CD4-positive, alpha-beta T cell treated with Interleukin-17A for 1 hour (primary cell): Measurements from ENCODE around the gene RPS2.

Experiments used
- DNase-seq: peaks from one replicate; pipeline ENCODE4 v3.0.0-alpha.2; 2020

The RPS2 gene

GRCh38 chr16:1917665-1918350 is 46.8 kb downstream of the RPS2 start:
- DNase-seq, result no peak

DNA sequence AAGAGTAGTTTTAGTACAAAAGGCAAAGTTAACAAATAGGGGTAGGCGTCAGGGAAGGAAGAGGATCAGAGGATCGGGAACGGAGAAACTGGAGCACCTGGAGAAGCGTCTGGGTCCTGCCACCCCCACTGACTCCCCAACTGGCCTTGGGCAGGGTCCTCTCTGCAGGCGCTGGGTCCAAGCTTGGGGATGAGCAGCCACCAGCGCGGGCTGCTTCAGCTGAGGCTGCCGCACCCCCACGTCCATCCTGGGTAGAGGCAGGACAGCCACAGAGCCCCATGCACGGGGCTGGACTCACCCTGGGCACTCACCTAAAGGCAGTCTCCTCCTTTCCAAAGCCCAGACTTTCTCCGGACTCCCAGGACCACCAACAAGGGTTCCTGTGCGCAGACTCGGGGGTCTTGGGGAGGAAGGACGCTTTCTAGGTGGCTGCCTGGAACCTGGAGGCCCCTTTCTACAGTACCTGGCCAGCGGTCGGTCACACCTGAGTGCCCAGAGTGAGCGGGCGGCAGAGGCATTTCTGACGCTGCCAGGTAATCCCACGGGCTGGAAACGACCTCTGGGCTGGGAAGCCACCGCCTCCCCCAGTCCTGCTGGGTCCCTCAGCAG is 47.5 kb downstream of the RPS2 start:
- DNase-seq, result no peak

- DNase-seq, result no peak
Observed at GRCh38 chr16:1916640-1916990, 48.0 kb downstream of the RPS2 start.

GRCh38 chr16:1915732-1916639 is 48.6 kb downstream of the RPS2 start:
- DNase-seq, result no peak

DNA sequence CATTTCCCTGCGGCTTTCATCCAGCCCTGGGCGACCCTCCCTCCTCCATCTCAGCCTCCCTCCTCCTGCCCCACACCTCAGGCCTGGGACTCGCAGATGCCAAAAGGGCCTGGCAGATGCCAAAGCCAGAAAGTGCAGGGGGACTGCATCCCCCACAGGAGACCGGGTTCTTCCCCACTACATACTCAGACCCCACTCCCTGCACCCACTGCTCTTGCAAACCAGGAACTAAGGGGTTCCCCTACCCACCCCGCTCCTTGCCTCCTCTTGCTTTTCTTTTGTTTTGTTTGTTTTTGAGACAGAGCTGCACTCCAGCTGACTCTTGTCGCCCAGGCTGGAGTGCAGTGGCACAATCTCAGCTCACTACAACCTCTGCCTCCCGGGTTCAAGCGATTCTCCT is 49.6 kb downstream of the RPS2 start:
- no peak for DNase-seq

- DNase-seq, result no peak
Observed at GRCh38 chr16:1914084-1914608, 50.5 kb downstream of the RPS2 start.

GRCh38 chr16:1913327-1914083 is 51.1 kb downstream of the RPS2 start:
- no peak for DNase-seq

- DNase-seq, result no peak
Observed at GRCh38 chr16:1912215-1912543, 52.4 kb downstream of the RPS2 start.
